ENCODE measurements around the gene GTPBP1.

The GTPBP1 gene

DNA sequence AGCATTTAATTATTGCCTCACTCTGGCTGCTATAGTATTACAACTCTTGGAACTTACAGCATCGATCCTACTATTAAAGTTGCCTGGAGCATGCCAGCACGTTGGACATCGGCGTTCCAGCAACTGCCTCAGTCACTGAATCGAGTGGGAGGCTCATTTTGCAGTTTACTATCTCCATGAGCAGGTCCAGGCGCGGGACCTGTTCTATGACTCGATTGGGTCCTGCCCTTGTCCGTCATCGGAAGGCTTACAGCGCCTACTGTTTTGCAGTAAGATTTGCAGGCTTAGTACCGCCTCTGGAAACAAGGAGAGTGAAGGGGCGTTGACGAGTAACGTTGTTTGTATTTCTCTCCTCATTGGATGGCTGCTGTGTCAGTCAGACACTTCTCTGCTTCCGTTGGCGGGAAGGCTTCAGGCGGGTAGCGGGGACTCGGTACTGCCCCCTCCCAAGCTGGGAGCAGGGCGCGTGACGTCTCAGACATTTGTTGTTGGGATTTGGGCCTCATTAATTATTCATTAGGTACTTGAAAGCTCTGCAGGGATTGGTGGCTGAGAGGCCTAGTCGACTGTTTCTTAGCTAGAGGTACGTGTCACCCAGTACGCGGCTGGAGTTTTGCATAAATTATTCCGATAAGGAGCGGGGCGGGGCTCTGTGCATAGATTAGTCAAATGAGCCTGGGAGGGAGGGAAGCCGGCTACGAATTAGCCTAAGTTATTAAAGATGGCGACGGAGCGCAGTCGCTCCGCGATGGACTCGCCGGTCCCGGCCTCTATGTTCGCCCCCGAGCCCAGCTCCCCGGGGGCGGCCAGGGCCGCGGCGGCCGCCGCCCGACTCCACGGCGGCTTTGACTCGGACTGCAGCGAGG lies at the start of gene GTPBP1:
GTPBP1 (plus strand) TSS at position 710 of the 866 bp plus-strand sequence; CDS start at position 722, 12 bp downstream.
- peak; percentile 98 for DNase-seq

DNA sequence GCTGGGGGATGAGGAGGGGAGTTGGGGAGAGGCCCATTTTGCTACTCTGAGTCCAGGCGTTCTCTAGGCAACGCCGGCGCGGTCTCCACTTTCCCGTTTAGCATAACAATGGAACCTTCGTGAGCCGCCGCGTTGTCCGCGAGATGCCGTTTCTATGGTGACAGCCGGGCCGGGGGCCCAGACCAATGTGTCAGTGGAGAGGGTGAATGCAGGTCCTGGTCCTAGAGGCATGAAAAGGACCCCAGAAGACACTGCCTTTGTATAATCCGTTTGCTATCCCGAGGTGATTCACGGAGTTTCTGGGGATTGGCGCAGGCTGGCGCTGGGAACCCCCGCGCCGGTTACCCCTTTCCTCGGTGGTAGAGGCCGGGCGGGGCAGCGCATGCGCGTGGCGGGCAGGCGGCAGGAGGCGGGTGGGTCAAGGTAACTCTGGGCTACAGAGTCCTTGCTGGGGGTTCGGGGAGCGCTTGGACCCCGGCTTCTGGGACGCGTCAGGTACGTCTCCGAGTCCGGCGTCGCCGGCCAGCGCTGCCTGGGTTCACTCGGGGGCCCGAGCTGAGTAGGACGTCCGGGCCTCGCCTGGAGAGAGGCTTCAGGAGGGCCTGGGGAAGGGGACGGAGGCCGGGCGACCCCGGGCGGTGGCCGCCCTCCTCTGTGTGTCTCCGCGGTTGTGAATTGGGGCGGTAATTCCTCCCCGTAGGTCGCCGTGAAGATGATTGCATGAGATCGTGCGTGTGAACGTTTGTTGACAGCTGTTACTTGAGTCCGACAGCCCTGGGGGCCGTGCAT lies 49.3 kb upstream of the GTPBP1 start, which contains the start of the genes CBY1 and FAM227A:
CBY1 (plus strand) TSS at position 383 of the 789 bp plus-strand sequence. CDS start 11,417 bp downstream, outside the sequence.
FAM227A (minus strand) TSS at position 137 of the 789 bp plus-strand sequence. CDS start 6,224 bp downstream, outside the sequence.
- DNase-seq = peak; percentile 95

- DNase-seq = peak; percentile 78
These were observed 48.5 kb upstream of the GTPBP1 start for GRCh38 chr22:38657045-38657909.

GRCh38 chr22:38674888-38675287 lies 30.9 kb upstream of the GTPBP1 start:
- DNase-seq = no peak

DNA sequence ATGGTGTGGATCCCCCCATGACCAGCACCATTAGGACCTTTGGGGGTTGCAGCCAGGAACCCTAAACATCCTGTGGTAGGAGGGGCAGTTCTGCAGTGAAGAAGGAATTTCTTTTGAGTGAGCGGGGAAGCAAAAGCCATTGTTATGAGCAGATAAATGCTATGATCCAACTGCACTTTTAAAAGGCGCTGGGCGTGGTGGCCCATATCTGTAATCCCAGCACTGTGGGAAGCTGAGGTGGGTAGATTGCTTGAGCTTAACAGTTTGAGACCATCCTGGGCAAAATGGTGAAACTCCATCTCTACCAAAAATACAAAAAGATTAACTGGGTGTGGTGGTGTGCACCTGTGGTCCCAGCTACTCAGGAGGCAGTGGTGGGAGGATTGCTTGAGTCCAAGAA lies 29.9 kb upstream of the GTPBP1 start:
- no peak for DNase-seq

DNA sequence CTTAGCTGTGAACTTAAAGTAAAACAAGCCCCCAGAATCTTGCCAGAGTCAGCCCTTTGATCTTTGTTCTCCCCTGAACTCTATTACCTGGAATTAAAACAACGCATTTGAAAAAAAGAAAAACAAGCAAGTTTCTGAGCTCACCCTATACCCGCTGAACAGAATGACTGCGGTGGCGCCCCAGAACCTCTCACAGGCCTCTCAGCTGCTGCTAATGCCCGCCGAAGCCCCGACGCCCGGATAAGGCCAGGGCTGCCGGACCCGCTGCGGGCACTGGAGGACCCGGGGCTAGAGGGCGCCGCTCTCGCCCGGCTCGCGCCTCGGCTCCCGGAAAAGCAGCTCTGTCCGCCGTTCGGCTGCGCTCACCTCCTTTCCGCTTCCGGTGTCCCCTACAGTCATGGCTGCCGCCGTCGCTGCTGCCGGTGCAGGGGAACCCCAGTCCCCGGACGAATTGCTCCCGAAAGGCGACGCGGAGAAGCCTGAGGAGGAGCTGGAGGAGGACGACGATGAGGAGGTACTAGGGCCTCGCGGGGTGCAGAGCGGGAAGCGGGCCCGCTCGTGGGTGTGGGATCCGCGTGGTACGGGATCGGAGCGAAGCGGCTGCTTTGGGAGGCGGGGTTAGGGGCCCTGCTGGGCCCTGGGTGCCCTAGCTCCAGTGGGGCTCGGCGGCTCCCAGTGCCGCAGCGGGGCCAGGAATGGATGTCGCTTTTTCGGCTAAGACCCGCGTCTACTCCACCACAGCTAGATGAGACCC lies 24.0 kb upstream of the GTPBP1 start, which contains the start of gene TOMM22:
TOMM22 (plus strand) TSS at position 376 of the 754 bp plus-strand sequence; CDS start at position 398, 22 bp downstream.
- peak; percentile 95 for DNase-seq

GRCh38 chr22:38684895-38685294 lies 20.8 kb upstream of the GTPBP1 start:
- no peak for DNase-seq

- DNase-seq = no peak
These were observed 20.0 kb upstream of the GTPBP1 start for GRCh38 chr22:38685761-38686160.

- DNase-seq = no peak
These were observed 16.1 kb upstream of the GTPBP1 start for GRCh38 chr22:38689651-38690050.

DNA sequence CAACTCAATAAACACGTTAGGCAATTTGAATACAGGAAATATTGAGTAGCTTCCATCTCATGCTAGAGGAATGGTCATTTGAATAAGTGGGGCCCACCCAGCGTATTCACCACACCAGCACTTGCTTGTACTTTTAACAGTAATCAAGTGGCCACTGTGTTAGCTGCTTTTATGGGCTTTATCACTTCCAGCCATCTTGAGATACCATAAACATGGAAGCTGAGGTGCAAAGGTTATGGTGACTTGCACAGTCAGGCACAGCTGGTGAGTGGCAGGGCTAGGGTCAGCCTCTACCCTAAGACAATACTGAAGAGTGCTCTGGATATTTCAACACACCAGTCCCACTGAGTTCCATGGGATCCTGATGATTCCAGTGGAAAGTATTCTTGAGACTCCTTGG lies 11.7 kb upstream of the GTPBP1 start:
- no peak for DNase-seq

GRCh38 chr22:38694940-38695339 lies 10.8 kb upstream of the GTPBP1 start:
- no peak for DNase-seq

DNA sequence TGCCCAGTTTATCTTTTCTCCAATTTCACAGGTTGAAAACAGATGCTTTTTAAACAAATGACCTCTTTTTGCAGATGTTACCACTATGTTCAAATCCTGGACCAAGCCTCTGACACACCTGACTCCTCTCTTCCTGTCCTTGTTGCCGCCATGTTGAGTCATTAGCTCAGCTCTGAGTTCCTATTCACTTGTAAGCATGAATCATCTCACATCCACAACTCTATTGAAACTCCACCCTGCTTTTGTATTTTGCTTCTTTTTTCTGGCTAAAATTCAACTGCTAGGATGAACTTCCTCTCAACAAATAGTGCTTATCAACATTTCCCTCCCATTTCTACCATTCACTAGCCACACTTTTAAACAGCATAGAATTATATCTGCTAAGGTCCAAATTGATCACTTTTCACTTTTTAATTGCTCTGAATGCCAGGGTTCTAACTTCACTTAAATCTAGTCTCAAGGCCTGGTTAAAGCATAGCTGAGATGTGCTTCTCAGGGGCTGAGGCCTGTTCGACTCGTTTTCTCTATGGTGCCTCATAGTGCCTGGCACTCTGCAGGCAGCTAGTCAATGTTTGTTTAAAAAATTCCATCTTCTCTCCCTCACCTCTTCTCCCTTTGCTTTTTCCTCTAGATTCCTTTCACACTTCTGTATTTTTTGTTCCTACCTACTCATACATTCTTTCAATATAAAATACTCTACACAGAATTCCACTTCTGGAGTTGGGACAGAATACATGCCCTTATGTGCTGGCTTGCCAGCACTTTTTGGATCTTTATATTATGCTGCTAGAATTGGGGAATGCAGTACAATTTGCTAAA lies 8.9 kb upstream of the GTPBP1 start:
- peak; percentile 75 for DNase-seq

DNA sequence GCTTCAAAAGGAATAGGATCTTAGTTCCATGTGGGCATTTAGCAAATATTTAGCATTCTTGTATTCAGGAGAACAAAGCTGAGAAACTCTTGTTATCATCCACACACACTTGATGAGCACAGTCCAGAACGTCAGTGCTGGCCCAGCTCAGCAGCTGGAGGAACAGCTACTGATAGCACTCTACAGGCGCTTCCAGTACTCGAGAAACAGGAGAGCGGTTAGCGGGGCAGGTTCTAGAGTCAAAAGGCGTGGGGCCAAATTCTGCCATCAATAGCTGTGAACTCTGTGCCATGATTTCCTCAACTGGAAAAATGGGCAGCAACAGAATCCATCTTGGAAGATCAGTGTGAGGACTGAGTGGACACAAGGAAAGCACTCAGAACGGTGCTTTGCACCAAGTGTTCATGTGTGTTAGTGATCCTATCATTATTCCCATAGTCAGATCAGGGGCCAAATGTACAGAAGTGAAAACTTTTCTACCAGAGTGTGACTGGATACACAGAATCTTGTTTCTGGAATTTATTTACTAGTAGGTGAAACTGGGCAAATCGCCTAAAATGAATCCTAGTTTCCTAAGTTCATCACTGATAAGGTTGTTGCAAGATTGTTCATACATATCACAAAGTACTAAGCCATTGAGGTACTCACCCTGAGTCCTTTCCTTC lies 8.2 kb upstream of the GTPBP1 start:
- no peak for DNase-seq

DNA sequence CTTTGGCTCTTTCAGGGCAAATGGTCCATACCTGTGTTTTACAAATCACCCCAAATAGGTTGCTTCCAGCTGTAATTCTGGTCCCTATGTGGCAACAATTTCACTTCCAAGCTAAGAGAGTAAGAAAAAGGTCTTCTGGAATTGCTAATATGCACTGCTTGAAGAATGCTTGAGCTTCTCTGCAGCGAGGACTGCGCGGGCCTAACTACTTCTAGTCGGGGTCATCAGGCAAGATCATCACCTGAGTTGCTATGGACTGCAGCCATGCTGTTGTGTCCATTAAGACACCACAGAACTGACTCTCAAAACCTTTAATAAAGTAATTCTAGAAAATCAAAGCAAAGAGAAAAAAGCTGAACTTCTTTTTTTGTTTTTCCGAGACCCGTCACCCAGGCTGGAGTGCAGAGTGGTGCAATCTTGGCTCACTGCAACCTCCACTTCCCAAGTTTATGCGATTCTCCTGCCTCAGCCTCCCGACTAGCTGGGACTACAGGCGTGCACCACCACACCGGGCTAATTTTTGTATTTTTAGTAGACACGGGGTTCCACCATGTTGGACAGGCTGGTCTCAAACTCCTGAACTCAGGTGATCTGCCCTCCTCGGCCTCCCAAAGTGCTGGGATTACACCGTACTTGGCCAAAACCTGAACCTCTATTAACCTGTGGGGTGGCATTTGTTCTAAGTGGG lies 7.2 kb upstream of the GTPBP1 start:
- DNase-seq = no peak

GRCh38 chr22:38699143-38699542 lies 6.6 kb upstream of the GTPBP1 start:
- no peak for DNase-seq

DNA sequence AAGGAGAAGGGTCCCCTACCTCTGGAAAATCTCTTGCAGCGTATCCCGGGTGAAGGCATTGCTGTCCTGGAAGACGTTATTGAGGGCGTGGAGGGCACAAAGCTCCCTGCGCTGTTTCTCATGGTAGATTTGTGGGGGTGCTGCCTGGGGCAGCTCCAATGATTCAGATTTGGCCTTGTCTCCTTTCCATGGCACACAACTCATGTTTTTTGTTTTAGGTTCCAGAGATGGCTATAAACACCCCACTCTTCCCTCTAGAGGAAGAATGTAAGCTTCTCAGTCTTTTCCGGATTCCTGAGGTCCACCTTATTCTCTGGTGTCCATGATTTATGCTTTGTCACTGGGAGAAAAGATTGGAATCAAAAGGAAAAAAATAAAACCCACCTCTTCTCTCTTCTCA lies 6.0 kb upstream of the GTPBP1 start:
- DNase-seq = no peak

DNA sequence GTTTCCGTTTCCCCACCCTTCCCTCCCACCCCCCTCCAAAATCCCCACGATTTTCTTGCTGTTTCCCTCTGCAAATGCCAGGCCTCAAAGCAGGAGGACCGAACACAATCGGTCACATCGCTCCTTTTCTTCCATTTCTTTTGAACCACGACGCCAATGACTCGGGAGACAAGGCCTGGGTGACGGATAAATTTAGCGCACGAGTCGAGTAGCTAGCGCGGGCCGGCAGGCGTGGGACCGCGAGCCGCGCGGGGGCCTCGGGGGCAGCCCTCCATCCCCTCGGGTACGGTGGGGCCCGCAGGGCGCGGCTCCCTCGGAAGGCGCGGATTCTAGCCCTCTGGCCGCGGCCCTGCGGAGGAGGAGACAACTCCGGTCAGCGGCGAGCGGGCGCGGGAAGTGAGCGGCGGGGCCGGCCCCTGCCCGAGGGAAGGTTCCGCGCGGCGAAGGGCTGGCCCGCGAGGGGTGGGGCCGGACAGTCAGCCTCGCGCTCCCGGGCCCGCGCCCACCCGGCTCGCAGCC lies 5.4 kb upstream of the GTPBP1 start:
- no peak for DNase-seq

DNA sequence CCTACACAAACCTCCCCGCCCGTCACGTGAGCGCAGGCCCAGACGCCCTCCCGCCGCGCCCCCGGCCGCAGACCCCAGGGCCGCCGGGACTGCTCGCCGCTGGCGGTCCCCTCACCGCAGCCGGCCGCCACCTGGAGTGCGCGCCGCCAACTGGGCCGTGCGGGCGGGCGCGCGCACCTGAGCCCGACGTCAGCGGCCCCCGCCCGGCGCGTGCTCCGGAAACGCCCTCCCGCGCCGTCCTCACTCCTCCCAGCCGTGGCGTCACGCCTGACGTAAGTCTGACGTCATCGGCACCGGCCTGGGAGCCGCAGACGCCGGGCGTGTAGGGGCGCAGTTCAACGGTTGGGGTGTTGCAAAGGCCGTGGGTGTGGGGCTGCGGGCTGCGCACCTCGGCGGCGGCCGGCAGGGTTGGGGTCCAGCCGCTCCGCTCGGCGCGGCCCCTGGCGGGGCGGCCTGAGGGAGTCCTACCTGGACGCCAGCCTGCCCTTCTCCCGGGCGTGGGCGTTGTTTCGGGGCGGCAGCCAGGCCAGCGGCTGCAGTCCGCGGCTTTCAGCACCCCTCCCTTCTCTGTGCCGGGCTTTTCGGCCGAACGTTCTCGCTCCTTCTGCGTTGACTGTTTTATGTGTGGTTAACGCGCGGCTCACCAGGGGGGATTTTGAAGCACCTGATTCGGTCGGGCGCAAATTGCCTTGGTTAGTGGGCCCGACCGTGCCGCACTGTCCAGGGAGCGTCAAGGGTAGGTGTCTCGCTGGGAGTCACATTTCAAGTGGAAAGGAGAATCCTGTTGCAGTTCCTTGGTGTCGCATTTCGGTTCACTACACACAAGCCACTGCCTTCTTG lies 4.7 kb upstream of the GTPBP1 start, which contains the start of gene JOSD1:
JOSD1 (minus strand) TSS at position 155 of the 840 bp plus-strand sequence. CDS start 956 bp downstream, outside the sequence.
- peak; percentile 99 for DNase-seq
